A673 (cell line): ENCODE results near the gene NDUFAF5. TPM values are rescaled to one million over a fixed set of nuclear protein-coding genes. Genes with fewer than 3 reads are reported as not detected.

Experiments
- BruUV-seq: library from RNA; stranded (reverse); fragments of 400-500 nt; replicated peaks from 2 replicates; lab custom pipeline; 2021; lab: Mats Ljungman, UMichigan
- CTCF ChIA-PET: fragments of 300-600 bp; sonication (Branson Sonifier 250); formaldehyde crosslinking; loops from one replicate; lab custom pipeline; 2022; ENCODE audit warnings: antibody characterized with exemption; lab: Charles Lee
- POLR2A ChIA-PET: fragments of 300-600 bp; sonication (Branson Sonifier 250); formaldehyde crosslinking; loops from one replicate; lab custom pipeline; 2022; ENCODE audit warnings: antibody characterized with exemption; ENCODE audit not compliant: low non-redundant PET; lab: Charles Lee
- DNase-seq: peaks from one replicate; pipeline ENCODE4 v3.0.0-alpha.2; 2015; ENCODE audit warnings: low spot score
- H3K27ac ChIP-seq: fragments of 200-600 bp; sonication (generic); 2 replicates; pipeline ENCODE4 v1.5.1; 2016; ENCODE audit warnings: mixed run types, low read depth, mild to moderate bottlenecking, mixed read lengths, antibody characterized with exemption, low read length; ENCODE audit not compliant: poor library complexity, severe bottlenecking
- H3K27me3 ChIP-seq: fragments of 200-600 bp; sonication (generic); replicated peaks from 2 replicates; pipeline ENCODE4 v1.6.1; 2017; ENCODE audit warnings: mixed run types, low read depth, mild to moderate bottlenecking, mixed read lengths, antibody characterized with exemption, low read length; ENCODE audit not compliant: insufficient read depth, poor library complexity
- H3K36me3 ChIP-seq: fragments of 200-600 bp; sonication (generic); 2 replicates; pipeline ENCODE4 v1.6.1; 2016; ENCODE audit warnings: mixed run types, mild to moderate bottlenecking, mixed read lengths, antibody characterized with exemption, low read length; ENCODE audit not compliant: insufficient read depth, poor library complexity, severe bottlenecking
- H3K4me1 ChIP-seq: fragments of 200-600 bp; sonication (generic); 2 replicates; pipeline ENCODE4 v1.6.1; 2017; ENCODE audit warnings: mixed run types, mild to moderate bottlenecking, mixed read lengths, antibody characterized with exemption, low read length; ENCODE audit not compliant: insufficient read depth, poor library complexity, severe bottlenecking
- H3K4me3 ChIP-seq: fragments of 200-600 bp; sonication (generic); 2 replicates; pipeline ENCODE4 v1.5.1; 2016; ENCODE audit warnings: low read depth, mixed run types, mild to moderate bottlenecking, mixed read lengths, low read length; ENCODE audit not compliant: poor library complexity, severe bottlenecking
- H3K9me3 ChIP-seq: fragments of 200-600 bp; sonication (generic); 2 replicates; pipeline ENCODE4 v1.6.1; 2016; ENCODE audit warnings: mixed run types, low read depth, mild to moderate bottlenecking, mixed read lengths, antibody characterized with exemption, low read length; ENCODE audit not compliant: poor library complexity, severe bottlenecking
- EZH2 ChIP-seq: fragments of 200-600 bp; sonication (generic); IDR thresholded peaks from 2 replicates; pipeline ENCODE4 v1.6.1; 2017; ENCODE audit warnings: borderline replicate concordance, low read depth, mild to moderate bottlenecking, mixed read lengths, antibody characterized with exemption, low read length; ENCODE audit not compliant: poor library complexity, severe bottlenecking
- intact Hi-C: fragments of 100-400 bp; cut with micrococcal nuclease; formaldehyde crosslinking; loops from one replicate; pipeline ENCODE4 v1.10.0; 2022; ENCODE audit not compliant: unreplicated experiment
- total RNA-seq: library from RNA; stranded (reverse); gene quantifications from 2 replicates; pipeline ENCODE4 v1.2.3, GENCODE V29; 2021
- TF ChIP-seq, protein P1 (sequence below): fragments of 300-800, 200-600 bp; sonication (generic); conservative IDR thresholded peaks from 2 replicates; pipeline ENCODE4 v1.5.1; 2017; ENCODE audit warnings: low read depth, mild to moderate bottlenecking, antibody characterized with exemption, low read length, moderate library complexity, mixed read lengths

NDUFAF5 gene
- total RNA-seq, 1 experiment from 2014 or later, result 57.1 TPM

DNA sequence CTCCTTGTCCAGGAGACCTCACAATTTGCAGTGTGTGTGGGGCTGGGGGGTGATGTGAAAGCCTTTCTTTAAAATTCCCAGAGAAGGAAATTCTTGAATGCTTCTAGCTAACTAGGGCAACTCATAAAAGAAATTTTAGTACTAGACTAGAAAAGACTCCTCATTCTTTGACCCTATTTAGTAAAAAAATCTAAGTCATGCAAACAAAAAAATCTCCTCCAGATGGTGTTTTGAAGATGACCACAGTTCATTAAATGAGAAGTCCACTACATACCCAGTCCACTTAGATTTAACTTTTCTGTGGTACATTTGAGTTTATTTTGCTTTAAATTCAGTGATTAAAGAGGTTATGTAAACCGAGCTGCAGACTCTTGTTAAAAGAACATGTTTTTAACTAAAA lies 67.5 kb downstream of the NDUFAF5 start:
- Histone ChIP-seq H3K9me3 (no peaks in the 10 kb centered on the region), H3K4me3 (no peak overlapping the region), H3K4me1 (no peaks in the 10 kb centered on the region), H3K27ac (no peak overlapping the region), H3K27me3 (no peaks in the 10 kb centered on the region), H3K36me3 (no peaks in the 10 kb centered on the region)
- no peak for TF ChIP-seq EZH2
- TF ChIP-seq, protein P1, sequence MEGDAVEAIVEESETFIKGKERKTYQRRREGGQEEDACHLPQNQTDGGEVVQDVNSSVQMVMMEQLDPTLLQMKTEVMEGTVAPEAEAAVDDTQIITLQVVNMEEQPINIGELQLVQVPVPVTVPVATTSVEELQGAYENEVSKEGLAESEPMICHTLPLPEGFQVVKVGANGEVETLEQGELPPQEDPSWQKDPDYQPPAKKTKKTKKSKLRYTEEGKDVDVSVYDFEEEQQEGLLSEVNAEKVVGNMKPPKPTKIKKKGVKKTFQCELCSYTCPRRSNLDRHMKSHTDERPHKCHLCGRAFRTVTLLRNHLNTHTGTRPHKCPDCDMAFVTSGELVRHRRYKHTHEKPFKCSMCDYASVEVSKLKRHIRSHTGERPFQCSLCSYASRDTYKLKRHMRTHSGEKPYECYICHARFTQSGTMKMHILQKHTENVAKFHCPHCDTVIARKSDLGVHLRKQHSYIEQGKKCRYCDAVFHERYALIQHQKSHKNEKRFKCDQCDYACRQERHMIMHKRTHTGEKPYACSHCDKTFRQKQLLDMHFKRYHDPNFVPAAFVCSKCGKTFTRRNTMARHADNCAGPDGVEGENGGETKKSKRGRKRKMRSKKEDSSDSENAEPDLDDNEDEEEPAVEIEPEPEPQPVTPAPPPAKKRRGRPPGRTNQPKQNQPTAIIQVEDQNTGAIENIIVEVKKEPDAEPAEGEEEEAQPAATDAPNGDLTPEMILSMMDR, result no peak
- no peak for DNase-seq
- ChIA-PET CTCF (no interaction called here), POLR2A (no interaction called here)
- BruUV-seq, result no TSS peak
- intact Hi-C loops, result no loop called here

DNA sequence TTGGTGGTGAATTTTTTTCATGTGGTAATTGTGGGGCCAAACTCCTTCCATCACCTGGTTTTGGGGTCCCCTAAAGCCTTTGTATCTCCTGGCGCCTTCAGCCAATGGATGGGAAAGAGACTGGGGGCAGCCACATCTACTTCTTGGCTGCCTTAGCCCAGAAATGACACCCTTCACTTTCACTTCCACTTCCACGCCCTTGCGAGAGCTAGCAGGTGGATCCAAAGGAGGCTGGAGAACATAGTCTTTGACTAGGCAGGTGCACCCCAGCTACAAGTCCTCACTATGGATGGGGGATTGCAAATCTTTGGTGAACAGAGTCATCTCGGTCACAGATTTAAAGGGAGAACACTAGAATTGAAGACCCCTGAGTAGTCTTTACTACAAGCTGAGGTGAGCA lies 70.8 kb downstream of the NDUFAF5 start:
- Histone ChIP-seq H3K36me3 (no peaks in the 10 kb centered on the region), H3K4me3 (no peak overlapping the region), H3K27me3 (no peaks in the 10 kb centered on the region), H3K9me3 (no peaks in the 10 kb centered on the region), H3K27ac (no peak overlapping the region), H3K4me1 (no peaks in the 10 kb centered on the region)
- no TSS peak for BruUV-seq
- intact Hi-C loops, result no loop called here
- no peak for DNase-seq
- TF ChIP-seq EZH2, result no peak
- TF ChIP-seq, protein P1, result no peak
- ChIA-PET POLR2A (no interaction called here), CTCF (no interaction called here)

DNA sequence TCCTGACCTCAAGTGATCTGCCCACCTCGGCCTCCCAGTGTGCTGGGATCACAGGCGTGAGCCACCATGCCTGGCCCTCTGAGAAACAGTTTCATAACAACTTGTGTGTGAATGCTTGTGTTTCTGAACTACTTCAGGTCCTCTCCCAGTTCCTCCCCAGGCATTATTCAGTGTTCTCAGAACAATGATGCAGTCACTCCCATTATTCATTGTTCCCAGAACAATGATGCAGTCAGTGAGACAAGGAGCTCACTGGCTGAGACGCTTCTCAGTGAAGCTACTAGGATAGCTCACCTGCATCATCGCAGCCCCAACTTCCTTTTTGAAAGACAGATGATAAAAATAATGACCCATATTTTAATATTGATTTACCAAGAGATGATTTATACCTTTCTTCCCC lies 71.5 kb downstream of the NDUFAF5 start:
- TF ChIP-seq EZH2, result no peak
- Histone ChIP-seq H3K27me3 (no peaks in the 10 kb centered on the region), H3K4me1 (no peaks in the 10 kb centered on the region), H3K36me3 (no peaks in the 10 kb centered on the region), H3K27ac (no peak overlapping the region), H3K9me3 (no peaks in the 10 kb centered on the region), H3K4me3 (no peak overlapping the region)
- POLR2A ChIA-PET, result no interaction called here
- intact Hi-C loops, result no loop called here
- no TSS peak for BruUV-seq
- CTCF ChIA-PET, result no interaction called here
- DNase-seq, result no peak

DNA sequence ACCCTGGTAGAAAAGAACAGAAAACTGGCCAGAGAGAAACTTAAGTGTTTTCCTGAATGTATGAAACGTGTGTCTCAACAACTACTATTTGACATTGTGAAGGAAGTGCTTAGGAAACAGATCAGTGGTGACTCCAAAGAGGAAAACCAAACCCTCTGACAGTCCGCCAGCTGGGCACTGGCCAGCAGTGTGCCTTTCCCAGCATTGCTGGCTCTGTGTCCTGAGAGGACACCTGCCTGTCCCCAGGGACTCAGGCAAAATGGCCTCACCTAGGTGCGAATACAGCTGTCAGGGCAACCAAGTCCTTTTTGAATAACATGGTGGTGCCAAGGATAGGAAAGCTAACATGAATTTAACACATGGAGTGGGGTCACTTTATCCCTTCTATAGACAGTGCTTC lies 72.5 kb downstream of the NDUFAF5 start:
- H3K27me3 ChIP-seq, result no peaks in the 10 kb centered on the region
- TF ChIP-seq, protein P1, result no peak
- no peak for TF ChIP-seq EZH2
- no TSS peak for BruUV-seq
- H3K27ac ChIP-seq, result no peak overlapping the region
- H3K9me3 ChIP-seq, result no peaks in the 10 kb centered on the region
- H3K36me3 ChIP-seq, result no peaks in the 10 kb centered on the region
- H3K4me1 ChIP-seq, result no peaks in the 10 kb centered on the region
- ChIA-PET CTCF (no interaction called here), POLR2A (no interaction called here)
- intact Hi-C loops, result no loop called here
- DNase-seq, result no peak
- no peak overlapping the region for H3K4me3 ChIP-seq
